ENCODE results near the gene LCP2.

The LCP2 gene

GRCh38 chr5:170336065-170336464 lies 38.5 kb upstream of the LCP2 start:
- TF ChIP-seq CTCF (IDR thresholded peaks at IDR 0.05) = no peak
- Mint-ChIP-seq H3K9me3 (no peaks in the 10 kb centered on the region), H3K4me1 (peaks cover 43% of the 10 kb centered on the region), H3K36me3 (ENCODE audit: low read depth) (no peaks in the 10 kb centered on the region), H3K27ac (no peak overlapping the region), H3K4me3 (no peak overlapping the region), H3K27me3 (ENCODE audit: low read depth, poor library complexity) (peaks cover 4% of the 10 kb centered on the region)
- DNase-seq = no peak

- peaks cover 49% of the 10 kb centered on the region for H3K4me1 Mint-ChIP-seq
- no peak for TF ChIP-seq CTCF (IDR thresholded peaks at IDR 0.05)
- no peak for DNase-seq
Measured at GRCh38 chr5:170334626-170335025, 37.0 kb upstream of the LCP2 start.

GRCh38 chr5:170333161-170333910 lies 35.8 kb upstream of the LCP2 start:
- TF ChIP-seq CTCF (IDR thresholded peaks at IDR 0.05) = no peak
- H3K36me3 Mint-ChIP-seq (ENCODE audit: low read depth) = no peaks in the 10 kb centered on the region

More at GRCh38 chr5:170334626-170335025, 37.0 kb upstream of the LCP2 start:
- Mint-ChIP-seq H3K4me3 (no peak overlapping the region), H3K36me3 (ENCODE audit: low read depth) (no peaks in the 10 kb centered on the region), H3K27ac (no peak overlapping the region), H3K9me3 (no peaks in the 10 kb centered on the region), H3K27me3 (ENCODE audit: low read depth, poor library complexity) (no peaks in the 10 kb centered on the region)

GRCh38 chr5:170332058-170332457 lies 34.5 kb upstream of the LCP2 start:
- Mint-ChIP-seq H3K4me3 (no peak overlapping the region), H3K36me3 (ENCODE audit: low read depth) (no peaks in the 10 kb centered on the region), H3K9me3 (no peaks in the 10 kb centered on the region), H3K4me1 (peaks cover 45% of the 10 kb centered on the region), H3K27me3 (ENCODE audit: low read depth, poor library complexity) (no peaks in the 10 kb centered on the region), H3K27ac (no peak overlapping the region)
- DNase-seq = no peak
- no peak for TF ChIP-seq CTCF (IDR thresholded peaks at IDR 0.05)

More at GRCh38 chr5:170333161-170333910, 35.8 kb upstream of the LCP2 start:
- DNase-seq = no peak
- Mint-ChIP-seq H3K27me3 (ENCODE audit: low read depth, poor library complexity) (no peaks in the 10 kb centered on the region), H3K9me3 (no peaks in the 10 kb centered on the region), H3K27ac (no peak overlapping the region), H3K4me3 (no peak overlapping the region), H3K4me1 (peaks cover 49% of the 10 kb centered on the region)

DNA sequence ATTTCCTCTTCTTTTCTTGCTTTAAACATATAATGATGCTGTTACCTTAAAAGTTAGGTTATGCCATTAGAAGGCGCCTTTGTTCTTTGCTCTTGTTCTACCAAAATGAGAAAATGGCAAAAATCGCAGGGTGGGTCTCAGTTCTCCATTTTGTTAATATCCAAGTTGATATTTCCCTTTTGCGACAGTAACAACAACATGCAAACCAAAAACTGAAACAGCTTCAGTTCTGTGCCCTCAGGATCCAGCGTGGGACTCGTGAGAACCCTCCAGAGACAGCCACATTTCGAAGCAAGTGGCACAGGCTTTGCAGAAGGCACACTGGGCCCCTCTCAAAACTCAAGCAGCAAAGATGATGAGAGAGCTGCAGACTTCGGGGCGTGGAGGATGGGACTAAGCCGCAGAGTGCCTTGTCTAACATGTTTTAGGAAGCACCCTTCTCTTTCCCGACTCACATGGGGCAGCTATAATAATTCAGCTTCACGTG lies 33.0 kb upstream of the LCP2 start:
- Mint-ChIP-seq H3K4me3 (no peak overlapping the region), H3K36me3 (ENCODE audit: low read depth) (no peaks in the 10 kb centered on the region), H3K27ac (peak overlapping the region; percentile 73), H3K27me3 (ENCODE audit: low read depth, poor library complexity) (no peaks in the 10 kb centered on the region), H3K9me3 (no peaks in the 10 kb centered on the region), H3K4me1 (peaks cover 41% of the 10 kb centered on the region)
- TF ChIP-seq CTCF (IDR thresholded peaks at IDR 0.05) = no peak
- no peak for DNase-seq

DNA sequence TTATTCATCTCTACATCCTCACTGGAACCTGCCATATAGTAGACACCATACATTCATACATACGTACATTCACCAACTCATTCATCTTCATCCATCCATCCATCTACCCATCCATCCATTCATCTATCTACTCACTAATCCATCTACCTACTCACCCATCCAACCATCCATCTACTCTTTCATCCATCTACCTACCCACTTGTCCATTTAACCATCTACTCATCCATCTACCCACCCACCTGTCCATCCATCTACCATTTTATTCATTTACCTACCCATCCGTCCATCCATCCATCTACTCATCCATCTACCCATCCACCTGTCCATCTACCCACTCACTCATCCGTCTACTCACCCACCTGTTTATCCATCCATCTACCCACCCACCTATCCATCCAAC lies 31.9 kb upstream of the LCP2 start:
- Mint-ChIP-seq H3K36me3 (ENCODE audit: low read depth) (no peaks in the 10 kb centered on the region), H3K4me1 (peaks cover 36% of the 10 kb centered on the region), H3K27me3 (ENCODE audit: low read depth, poor library complexity) (no peaks in the 10 kb centered on the region), H3K4me3 (no peak overlapping the region), H3K9me3 (no peaks in the 10 kb centered on the region), H3K27ac (no peak overlapping the region)
- no peak for TF ChIP-seq CTCF (IDR thresholded peaks at IDR 0.05)
- DNase-seq = no peak
